Measurements from ENCODE around the gene PERM1.

The PERM1 gene

DNA sequence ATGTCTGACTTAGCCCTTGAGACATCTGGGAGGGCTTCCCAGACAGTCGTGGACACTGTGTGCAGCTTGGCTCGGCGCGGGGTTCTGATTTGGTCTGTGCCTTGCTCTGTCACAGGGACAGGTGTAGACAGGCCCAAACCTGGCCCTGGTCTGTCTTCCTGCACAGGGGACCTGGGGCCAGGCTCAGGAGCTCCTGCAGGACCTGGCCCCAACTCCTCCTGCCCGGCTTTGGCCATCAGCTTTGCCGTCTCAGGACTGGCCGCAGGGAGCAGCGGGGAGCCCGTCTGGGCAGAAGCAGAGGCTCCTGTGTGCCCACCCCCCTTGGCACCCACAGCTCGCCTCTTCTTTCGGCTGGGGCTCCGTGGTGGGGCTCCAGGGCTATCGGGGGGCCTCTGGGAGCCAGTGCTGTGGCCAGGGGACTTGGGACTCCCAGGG, 1.7 kb downstream of the PERM1 start:
- TF ChIP-seq CTCF (IDR thresholded peaks at IDR 0.05; ENCODE audit: insufficient read depth, low read length, poor library complexity, severe bottlenecking) (no peak), EZH2phosphoT487 (conservative IDR thresholded peaks at IDR 0.05; ENCODE audit: low read length) (no peak)
- no peak overlapping the region for H3K4me3 ChIP-seq (ENCODE audit: insufficient read depth, low read length, poor library complexity, severe bottlenecking)
- no peak overlapping the region for H2AFZ ChIP-seq (ENCODE audit: low read depth, low read length, severe bottlenecking)
- H3K36me3 ChIP-seq (ENCODE audit: low read length): no peaks in the 10 kb centered on the region
- no peaks in the 10 kb centered on the region for H3K9me3 ChIP-seq (ENCODE audit: insufficient read depth, low read length)
- H3K79me2 ChIP-seq (ENCODE audit: insufficient read depth, low read length): no peaks in the 10 kb centered on the region
- H3K9ac ChIP-seq (ENCODE audit: low read length): no peak overlapping the region
- no peaks in the 10 kb centered on the region for H3F3A ChIP-seq (ENCODE audit: insufficient read depth)
- H3K4me2 ChIP-seq (ENCODE audit: low read depth, low read length, poor library complexity, severe bottlenecking): no peak overlapping the region
- H3K27me3 ChIP-seq (ENCODE audit: low read length): no peaks in the 10 kb centered on the region
- H3K9me2 ChIP-seq (replicated peaks; ENCODE audit: insufficient read depth, low read length): no peaks in the 10 kb centered on the region
- no peaks in the 10 kb centered on the region for H4K20me1 ChIP-seq (ENCODE audit: low read depth, low read length)
- H3K27ac ChIP-seq (ENCODE audit: low read depth, low read length): no peak overlapping the region

DNA sequence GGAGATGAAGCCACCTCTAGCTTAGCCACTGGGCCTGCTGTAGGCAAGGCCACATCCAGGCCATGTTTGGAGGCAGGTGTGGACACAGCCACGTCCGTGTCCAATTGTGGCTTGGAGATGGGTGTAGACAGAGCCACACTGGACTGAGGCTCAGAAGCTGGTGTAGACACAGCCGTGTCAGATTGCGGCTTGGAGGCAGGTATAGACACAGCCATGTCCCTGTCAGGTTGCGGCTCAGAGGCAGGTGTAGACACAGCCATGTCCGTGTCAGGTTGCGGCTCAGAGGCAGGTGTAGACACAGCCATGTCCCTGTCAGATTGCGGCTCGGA, 2.2 kb downstream of the PERM1 start:
- Histone ChIP-seq H3K4me3 (ENCODE audit: insufficient read depth, low read length, poor library complexity, severe bottlenecking) (no peak overlapping the region), H3K79me2 (ENCODE audit: insufficient read depth, low read length) (no peaks in the 10 kb centered on the region), H3K4me2 (ENCODE audit: low read depth, low read length, poor library complexity, severe bottlenecking) (no peak overlapping the region), H3K27ac (ENCODE audit: low read depth, low read length) (no peak overlapping the region), H3K27me3 (ENCODE audit: low read length) (no peaks in the 10 kb centered on the region), H3K9me2 (replicated peaks; ENCODE audit: insufficient read depth, low read length) (no peaks in the 10 kb centered on the region), H2AFZ (ENCODE audit: low read depth, low read length, severe bottlenecking) (no peak overlapping the region), H3F3A (ENCODE audit: insufficient read depth) (no peaks in the 10 kb centered on the region), H3K9me3 (ENCODE audit: insufficient read depth, low read length) (no peaks in the 10 kb centered on the region), H4K20me1 (ENCODE audit: low read depth, low read length) (no peaks in the 10 kb centered on the region), H3K36me3 (ENCODE audit: low read length) (no peaks in the 10 kb centered on the region), H3K9ac (ENCODE audit: low read length) (no peak overlapping the region)
- TF ChIP-seq EZH2phosphoT487 (conservative IDR thresholded peaks at IDR 0.05; ENCODE audit: low read length): no peak
- no peak for TF ChIP-seq CTCF (IDR thresholded peaks at IDR 0.05; ENCODE audit: insufficient read depth, low read length, poor library complexity, severe bottlenecking)

GRCh38 chr1:978835-979743, 2.8 kb downstream of the PERM1 start:
- no peak for TF ChIP-seq CTCF (IDR thresholded peaks at IDR 0.05; ENCODE audit: insufficient read depth, low read length, poor library complexity, severe bottlenecking)
- no peak for TF ChIP-seq EZH2phosphoT487 (conservative IDR thresholded peaks at IDR 0.05; ENCODE audit: low read length)
- Histone ChIP-seq H3K27ac (ENCODE audit: low read depth, low read length) (no peak overlapping the region), H3K79me2 (ENCODE audit: insufficient read depth, low read length) (no peaks in the 10 kb centered on the region), H3K27me3 (ENCODE audit: low read length) (no peaks in the 10 kb centered on the region), H3K36me3 (ENCODE audit: low read length) (no peaks in the 10 kb centered on the region), H3K4me2 (ENCODE audit: low read depth, low read length, poor library complexity, severe bottlenecking) (no peak overlapping the region), H3K4me3 (ENCODE audit: insufficient read depth, low read length, poor library complexity, severe bottlenecking) (no peak overlapping the region), H3K9me3 (ENCODE audit: insufficient read depth, low read length) (no peaks in the 10 kb centered on the region), H4K20me1 (ENCODE audit: low read depth, low read length) (no peaks in the 10 kb centered on the region), H3F3A (ENCODE audit: insufficient read depth) (no peaks in the 10 kb centered on the region), H3K9ac (ENCODE audit: low read length) (no peak overlapping the region), H3K9me2 (replicated peaks; ENCODE audit: insufficient read depth, low read length) (no peaks in the 10 kb centered on the region), H2AFZ (ENCODE audit: low read depth, low read length, severe bottlenecking) (no peak overlapping the region)

Data from SU-DHL-6 (cell line).